ENCODE measurements around the gene SEMA3F.

Gene SEMA3F

GRCh38 chr3:50125541-50126286 is 29.4 kb upstream of the SEMA3F start:
- Mint-ChIP-seq H3K9me3 (no peaks in the 10 kb centered on the region), H3K4me3 (no peak overlapping the region), H3K36me3 (ENCODE audit: low read depth) (peaks cover 20% of the 10 kb centered on the region), H3K27me3 (no peaks in the 10 kb centered on the region), H3K4me1 (ENCODE audit: low read depth) (no peaks in the 10 kb centered on the region), H3K27ac (peak overlapping the region; percentile 59)
- no peak for DNase-seq

- no peaks in the 10 kb centered on the region for H3K4me1 Mint-ChIP-seq (ENCODE audit: low read depth)
- peaks cover 12% of the 10 kb centered on the region for H3K36me3 Mint-ChIP-seq (ENCODE audit: low read depth)
- H3K27me3 Mint-ChIP-seq, result no peaks in the 10 kb centered on the region
- DNase-seq, result no peak
- peak overlapping the region; percentile 59 for H3K27ac Mint-ChIP-seq
- no peak overlapping the region for H3K4me3 Mint-ChIP-seq
- no peaks in the 10 kb centered on the region for H3K9me3 Mint-ChIP-seq
Observed at GRCh38 chr3:50126287-50127211, 28.6 kb upstream of the SEMA3F start.

GRCh38 chr3:50127251-50127691 is 27.9 kb upstream of the SEMA3F start:
- H3K27ac Mint-ChIP-seq, result no peak overlapping the region
- H3K27me3 Mint-ChIP-seq, result no peaks in the 10 kb centered on the region
- H3K4me3 Mint-ChIP-seq, result no peak overlapping the region
- DNase-seq, result no peak
- no peaks in the 10 kb centered on the region for H3K4me1 Mint-ChIP-seq (ENCODE audit: low read depth)
- H3K9me3 Mint-ChIP-seq, result no peaks in the 10 kb centered on the region
- peaks cover 4% of the 10 kb centered on the region for H3K36me3 Mint-ChIP-seq (ENCODE audit: low read depth)

GRCh38 chr3:50128001-50128400 is 27.1 kb upstream of the SEMA3F start:
- Mint-ChIP-seq H3K4me1 (ENCODE audit: low read depth) (no peaks in the 10 kb centered on the region), H3K27me3 (no peaks in the 10 kb centered on the region), H3K9me3 (no peaks in the 10 kb centered on the region), H3K27ac (peak overlapping the region; percentile 10), H3K4me3 (no peak overlapping the region), H3K36me3 (ENCODE audit: low read depth) (peaks cover 3% of the 10 kb centered on the region)
- no peak for DNase-seq

GRCh38 chr3:50130436-50130835 is 24.7 kb upstream of the SEMA3F start:
- Mint-ChIP-seq H3K36me3 (ENCODE audit: low read depth) (no peaks in the 10 kb centered on the region), H3K4me3 (no peak overlapping the region), H3K4me1 (ENCODE audit: low read depth) (no peaks in the 10 kb centered on the region), H3K9me3 (no peaks in the 10 kb centered on the region), H3K27ac (no peak overlapping the region), H3K27me3 (no peaks in the 10 kb centered on the region)
- no peak for DNase-seq

- DNase-seq, result no peak
- Mint-ChIP-seq H3K4me1 (ENCODE audit: low read depth) (no peaks in the 10 kb centered on the region), H3K9me3 (no peaks in the 10 kb centered on the region), H3K27ac (peak overlapping the region; percentile 29), H3K4me3 (no peak overlapping the region), H3K27me3 (no peaks in the 10 kb centered on the region), H3K36me3 (ENCODE audit: low read depth) (no peaks in the 10 kb centered on the region)
Observed at GRCh38 chr3:50132421-50133282, 22.5 kb upstream of the SEMA3F start.

GRCh38 chr3:50133283-50133615 is 21.9 kb upstream of the SEMA3F start:
- Mint-ChIP-seq H3K4me1 (ENCODE audit: low read depth) (peaks cover 2% of the 10 kb centered on the region), H3K9me3 (no peaks in the 10 kb centered on the region), H3K27ac (no peak overlapping the region), H3K36me3 (ENCODE audit: low read depth) (no peaks in the 10 kb centered on the region), H3K4me3 (no peak overlapping the region), H3K27me3 (no peaks in the 10 kb centered on the region)
- DNase-seq, result no peak

GRCh38 chr3:50134367-50134766 is 20.8 kb upstream of the SEMA3F start:
- Mint-ChIP-seq H3K36me3 (ENCODE audit: low read depth) (no peaks in the 10 kb centered on the region), H3K9me3 (no peaks in the 10 kb centered on the region), H3K27ac (no peak overlapping the region), H3K4me1 (ENCODE audit: low read depth) (peaks cover 11% of the 10 kb centered on the region), H3K27me3 (no peaks in the 10 kb centered on the region), H3K4me3 (no peak overlapping the region)
- DNase-seq, result no peak

- no peak overlapping the region for H3K4me3 Mint-ChIP-seq
- H3K27me3 Mint-ChIP-seq, result no peaks in the 10 kb centered on the region
- H3K36me3 Mint-ChIP-seq (ENCODE audit: low read depth), result no peaks in the 10 kb centered on the region
- no peak for DNase-seq
- peaks cover 11% of the 10 kb centered on the region for H3K4me1 Mint-ChIP-seq (ENCODE audit: low read depth)
- H3K9me3 Mint-ChIP-seq, result no peaks in the 10 kb centered on the region
- H3K27ac Mint-ChIP-seq, result no peak overlapping the region
Observed at GRCh38 chr3:50135964-50136363, 19.2 kb upstream of the SEMA3F start.

GRCh38 chr3:50136714-50137405 is 18.3 kb upstream of the SEMA3F start:
- H3K27ac Mint-ChIP-seq, result no peak overlapping the region
- no peaks in the 10 kb centered on the region for H3K27me3 Mint-ChIP-seq
- no peak for DNase-seq
- H3K9me3 Mint-ChIP-seq, result no peaks in the 10 kb centered on the region
- no peak overlapping the region for H3K4me3 Mint-ChIP-seq
- H3K4me1 Mint-ChIP-seq (ENCODE audit: low read depth), result peaks cover 11% of the 10 kb centered on the region
- H3K36me3 Mint-ChIP-seq (ENCODE audit: low read depth), result no peaks in the 10 kb centered on the region

GRCh38 chr3:50137531-50137930 is 17.6 kb upstream of the SEMA3F start:
- H3K27me3 Mint-ChIP-seq, result no peaks in the 10 kb centered on the region
- H3K4me3 Mint-ChIP-seq, result no peak overlapping the region
- H3K36me3 Mint-ChIP-seq (ENCODE audit: low read depth), result no peaks in the 10 kb centered on the region
- peaks cover 11% of the 10 kb centered on the region for H3K4me1 Mint-ChIP-seq (ENCODE audit: low read depth)
- no peaks in the 10 kb centered on the region for H3K9me3 Mint-ChIP-seq
- no peak overlapping the region for H3K27ac Mint-ChIP-seq
- DNase-seq, result no peak

GRCh38 chr3:50138266-50139200 is 16.6 kb upstream of the SEMA3F start:
- Mint-ChIP-seq H3K9me3 (no peaks in the 10 kb centered on the region), H3K4me3 (no peak overlapping the region), H3K4me1 (ENCODE audit: low read depth) (peaks cover 11% of the 10 kb centered on the region), H3K27me3 (no peaks in the 10 kb centered on the region), H3K27ac (no peak overlapping the region), H3K36me3 (ENCODE audit: low read depth) (no peaks in the 10 kb centered on the region)
- DNase-seq, result no peak

GRCh38 chr3:50139308-50139707 is 15.8 kb upstream of the SEMA3F start:
- no peak overlapping the region for H3K4me3 Mint-ChIP-seq
- H3K36me3 Mint-ChIP-seq (ENCODE audit: low read depth), result no peaks in the 10 kb centered on the region
- no peak for DNase-seq
- peaks cover 11% of the 10 kb centered on the region for H3K4me1 Mint-ChIP-seq (ENCODE audit: low read depth)
- no peaks in the 10 kb centered on the region for H3K9me3 Mint-ChIP-seq
- no peaks in the 10 kb centered on the region for H3K27me3 Mint-ChIP-seq
- no peak overlapping the region for H3K27ac Mint-ChIP-seq

All from activated T-cell treated with anti-CD3 and anti-CD28 coated beads, Interleukin-2, amount 50 U/mL, for 24 hours (primary cell).